Adrenal gland (tissue), 12 donors: Measurements from ENCODE around the gene OPCML. TPM values are rescaled to one million over a fixed set of nuclear protein-coding genes. Genes with fewer than 3 reads are reported as not detected.

Experiments
- DNase-seq, 7 donors: peaks; one replicate each; pipeline ENCODE4 v3.0.0-alpha.2; 2019 to 2020
- H3K27ac ChIP-seq, 5 donors: fragments of 200-600 bp; sonication (generic) in 4 of 5; 1 replicate in 3 of 5; 2 replicates in 2 of 5; pipeline versions ENCODE4 v1.5.1 to v1.8.0; 2016 to 2020; ENCODE audit warnings: mild to moderate bottlenecking in 1 of 5
- H3K27me3 ChIP-seq: fragments of 200-600 bp; 2 replicates; pipeline ENCODE4 v1.8.0; 2021
- H3K36me3 ChIP-seq, 2 donors: fragments of 200-600 bp; replicated peaks in 1 of 2; 1 replicate in 1 of 2; 2 replicates in 1 of 2; pipeline versions ENCODE4 v1.5.1 to v1.8.0; 2018 to 2022
- H3K4me1 ChIP-seq, 2 donors: fragments of 200-600 bp; replicated peaks in 1 of 2; 1 replicate in 1 of 2; 2 replicates in 1 of 2; pipeline versions ENCODE4 v1.5.1 to v1.8.0; 2018 to 2021
- H3K4me3 ChIP-seq, 4 donors: fragments of 200-600 bp; sonication (generic) in 3 of 4; one replicate each; pipeline ENCODE4 v1.5.1; 2016 to 2018
- H3K9me3 ChIP-seq, 3 donors: fragments of 200-600 bp; sonication (generic) in 1 of 3; replicated peaks in 1 of 3; 1 replicate in 2 of 3; 2 replicates in 1 of 3; pipeline versions ENCODE4 v1.5.1 to v1.8.0; 2016 to 2021
- CTCF ChIP-seq, 6 experiments: fragments of 450-650 bp in 4 of 6; fragments of 200-600 bp in 2 of 6; sonication (generic) in 1 of 6; IDR thresholded peaks; 1 replicate in 5 of 6; 2 replicates in 1 of 6; pipeline versions ENCODE4 v1.5.1 to v1.8.0; 2016 to 2021; ENCODE audit warnings: antibody characterized with exemption in 6 of 6, mild to moderate bottlenecking in 2 of 6, moderate library complexity in 1 of 6
- POLR2A ChIP-seq, 2 donors: fragments of 450-650 bp; IDR thresholded peaks; one replicate each; pipeline ENCODE4 v1.6.1; 2017; ENCODE audit warnings: antibody characterized with exemption in 2 of 2, mild to moderate bottlenecking in 2 of 2, moderate library complexity in 1 of 2
- WGBS, 4 donors: extraction: QIAGEN DNeasy Blood & Tissue Kit in 2 of 4; methylation state at CpG; one replicate each; pipeline versions ENCODE4 v1.1.5 to v1.1.7; 2013 to 2017; 5-methylcytosine and 5-hydroxymethylcytosine counted together
- intact Hi-C, 2 donors: fragments of 100-400 bp; cut with DNase I; formaldehyde crosslinking; loops; one replicate each; pipeline versions ENCODE4 v1.14.1 to v1.15.0; 2022 to 2023
- polyA plus RNA-seq, 3 donors: library from polyadenylated mRNA; stranded (reverse); fragments of 200-250 nt in 2 of 3; fragments of 350-450 nt in 1 of 3; fragmentation: Illumina TruSeq in 1 of 3; extraction: RNeasy Lipid Tissue Mini Kit (QIAGEN cat#74804) in 1 of 3; gene quantifications; one replicate each; pipeline ENCODE4 v1.2.3, GENCODE V29; 2013 to 2014
- total RNA-seq, 9 donors: library from RNA; depleted of rRNA in 4 of 9; stranded (reverse); fragments of >200 nt in 4 of 9; fragments of 120-200 nt in 1 of 9; fragmentation: NEBNext Ultra II Directional in 1 of 9; extraction: Animal tissue kit (Norgen Biotek cat#: 25700) in 1 of 9; gene quantifications; one replicate each; pipeline versions ENCODE4 v1.1.0 to v1.2.4, GENCODE V29; 2013 to 2023
- donor health status: healthy with polysubstance abuse.
- donor health status: Bipolar disorder and iron deficiency.
- donor health status: DM: yes; HTN: yes; CAD: no.
- donor health status: DM: no; HTN: no; CAD: no.
- donor health status: DM: no; HTN: no; CAD: no.
- donor health status: DM: yes; HTN: yes; CAD: no.

Gene OPCML
- total and polyA plus RNA-seq, 12 donors: 0.10 to 5.5 (median 0.72) TPM; not detected in 5

GRCh38 chr11:132686886-132687285 is 845.4 kb downstream of the OPCML start:
- intact Hi-C loops: no loop called here
- no peak overlapping the region for H3K27ac ChIP-seq
- no peak for TF ChIP-seq CTCF (IDR thresholded peaks at IDR 0.05)
- TF ChIP-seq POLR2A (IDR thresholded peaks at IDR 0.05): no peak
- H3K4me3 ChIP-seq: no peak overlapping the region
- no peaks in the 10 kb centered on the region for H3K4me1 ChIP-seq
- DNase-seq: no peak
- WGBS, 4 donors: 48 to 67% (median 55%) methylated on average over 4 of the region's 4 CpGs
- no peaks in the 10 kb centered on the region for H3K36me3 ChIP-seq
- H3K27me3 ChIP-seq: no peaks in the 10 kb centered on the region
- H3K9me3 ChIP-seq: no peaks in the 10 kb centered on the region

GRCh38 chr11:132685174-132685611 is 847.1 kb downstream of the OPCML start:
- H3K4me3 ChIP-seq: no peak overlapping the region
- DNase-seq: peak in 1 of 7 donors; percentile 16

GRCh38 chr11:132683602-132684001 is 848.7 kb downstream of the OPCML start:
- Histone ChIP-seq H3K4me1 (no peaks in the 10 kb centered on the region), H3K27ac (no peak overlapping the region), H3K9me3 (no peaks in the 10 kb centered on the region), H3K4me3 (no peak overlapping the region), H3K36me3 (no peaks in the 10 kb centered on the region), H3K27me3 (no peaks in the 10 kb centered on the region)
- no peak for DNase-seq
- TF ChIP-seq POLR2A (IDR thresholded peaks at IDR 0.05) (no peak), CTCF (IDR thresholded peaks at IDR 0.05) (no peak)
- 73 to 84% (median 75%) methylated on average over 2 of the region's 2 CpGs for WGBS, 4 donors
- intact Hi-C loops: no loop called here

More at GRCh38 chr11:132685174-132685611, 847.1 kb downstream of the OPCML start:
- H3K4me1 ChIP-seq: no peaks in the 10 kb centered on the region
- TF ChIP-seq CTCF (IDR thresholded peaks at IDR 0.05): no peak
- TF ChIP-seq POLR2A (IDR thresholded peaks at IDR 0.05): no peak
- H3K36me3 ChIP-seq: no peaks in the 10 kb centered on the region
- intact Hi-C loops: no loop called here
- H3K27me3 ChIP-seq: no peaks in the 10 kb centered on the region
- no peaks in the 10 kb centered on the region for H3K9me3 ChIP-seq
- no peak overlapping the region for H3K27ac ChIP-seq
- 37 to 45% (median 43%) methylated on average over 3 of the region's 3 CpGs for WGBS, 4 donors

- Histone ChIP-seq H3K4me3 (no peak overlapping the region), H3K27me3 (no peaks in the 10 kb centered on the region), H3K27ac (no peak overlapping the region), H3K36me3 (no peaks in the 10 kb centered on the region), H3K9me3 (no peaks in the 10 kb centered on the region), H3K4me1 (no peaks in the 10 kb centered on the region)
- TF ChIP-seq POLR2A (IDR thresholded peaks at IDR 0.05) (no peak), CTCF (IDR thresholded peaks at IDR 0.05) (no peak)
- 75 to 81% (median 78%) methylated on average over 7 of the region's 7 CpGs for WGBS, 4 donors
- DNase-seq: no peak
- intact Hi-C loops: no loop called here
These were observed 850.3 kb downstream of the OPCML start for GRCh38 chr11:132681971-132682370.
